SKM-1 (cell line): ENCODE results near the gene KBTBD4.

Source experiments
- DNase-seq: peaks from one replicate; lab custom pipeline; 2025; ENCODE audit not compliant: unreplicated experiment; lab: John Stamatoyannopoulos, UW

Gene KBTBD4

DNA sequence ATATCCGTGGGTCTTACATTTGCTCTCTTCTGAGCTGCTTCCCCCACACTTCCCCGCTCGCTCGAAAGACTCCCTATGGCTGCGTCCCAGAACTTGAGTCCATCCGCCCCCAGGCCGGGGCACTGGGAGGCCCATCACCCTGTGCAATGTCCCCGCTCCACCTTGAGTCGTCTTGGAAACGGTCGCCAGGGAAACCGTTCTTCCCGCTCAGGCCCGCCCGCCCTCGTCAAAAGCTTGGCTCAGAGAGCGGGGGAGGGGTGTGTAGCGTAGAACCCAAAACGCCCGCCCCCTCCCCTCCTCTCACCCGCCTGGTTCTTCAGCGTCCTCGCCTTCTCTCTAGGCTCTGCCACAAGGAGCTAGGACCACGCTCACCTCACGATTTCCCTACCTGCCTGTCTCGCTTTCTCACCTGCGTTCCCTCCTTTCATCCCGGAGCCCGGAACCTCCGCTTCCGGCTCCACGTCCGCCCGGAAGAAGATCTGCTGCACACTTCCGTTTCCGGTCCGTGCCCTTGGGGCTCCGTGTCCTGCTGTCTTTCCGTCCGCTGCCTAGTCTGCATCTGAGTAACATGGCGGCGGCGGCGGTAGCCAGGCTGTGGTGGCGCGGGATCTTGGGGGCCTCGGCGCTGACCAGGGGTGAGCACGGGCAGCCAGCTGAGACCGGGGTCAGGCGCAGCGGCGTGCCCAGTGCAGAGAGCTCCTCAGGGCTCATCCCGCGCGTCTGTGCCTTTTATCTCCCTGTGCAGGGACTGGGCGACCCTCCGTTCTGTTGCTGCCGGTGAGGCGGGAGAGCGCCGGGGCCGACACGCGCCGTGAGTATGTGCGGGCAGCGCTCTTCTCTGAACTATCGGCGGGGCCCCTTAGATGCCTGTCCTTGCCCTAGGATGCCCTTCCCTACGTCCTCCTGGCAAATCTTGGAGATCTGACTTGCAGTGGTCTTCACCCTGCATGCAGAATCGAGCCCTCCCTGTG is at the start of gene KBTBD4, which contains the start of gene NDUFS3:
KBTBD4 (minus strand) TSS at position 447 of the 971 bp plus-strand sequence; CDS start at position 428, 19 bp downstream.
NDUFS3 (plus strand) TSS at position 551 of the 971 bp plus-strand sequence; CDS start at position 569, 18 bp downstream.
- DNase-seq = peak; percentile 82

DNA sequence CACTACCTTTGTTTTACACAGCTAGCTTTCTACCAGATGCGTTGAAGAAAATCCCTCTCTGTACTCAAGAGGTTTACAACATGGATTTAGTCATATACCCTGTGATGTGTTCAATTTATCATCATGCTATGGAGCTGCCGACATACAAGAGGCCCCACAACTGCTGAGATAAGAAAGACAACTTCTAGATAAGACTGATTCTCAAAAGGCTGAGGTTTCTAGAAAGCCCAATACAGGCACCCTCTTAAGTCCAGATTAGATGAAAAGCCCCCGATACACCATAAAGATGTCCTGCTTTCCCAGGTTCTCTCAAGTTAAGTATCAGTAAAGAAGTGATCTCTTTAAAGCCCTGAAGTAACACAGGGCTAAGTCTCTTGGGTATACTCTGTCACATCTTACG is 49.3 kb upstream of the KBTBD4 start:
- DNase-seq = no peak

DNA sequence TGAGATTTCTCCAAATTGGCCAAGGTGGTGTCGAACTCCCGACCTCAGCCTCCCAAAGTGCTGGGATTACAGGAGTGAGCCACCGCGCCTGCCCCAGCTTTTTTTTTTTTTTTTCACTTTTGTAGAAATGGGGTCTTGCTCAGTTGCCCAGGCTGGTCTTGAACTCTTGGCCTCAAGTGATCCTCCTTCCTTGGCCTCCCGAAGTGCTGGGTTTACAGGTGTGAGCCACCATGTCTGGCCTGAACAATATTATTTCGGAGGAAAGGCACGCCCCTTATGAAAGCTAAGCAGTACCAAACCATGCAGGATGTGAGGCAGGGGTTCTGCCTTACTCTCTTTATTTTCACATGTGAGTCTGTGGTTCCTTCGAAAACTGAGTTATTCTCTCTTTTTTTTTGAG is 47.5 kb upstream of the KBTBD4 start:
- no peak for DNase-seq

DNA sequence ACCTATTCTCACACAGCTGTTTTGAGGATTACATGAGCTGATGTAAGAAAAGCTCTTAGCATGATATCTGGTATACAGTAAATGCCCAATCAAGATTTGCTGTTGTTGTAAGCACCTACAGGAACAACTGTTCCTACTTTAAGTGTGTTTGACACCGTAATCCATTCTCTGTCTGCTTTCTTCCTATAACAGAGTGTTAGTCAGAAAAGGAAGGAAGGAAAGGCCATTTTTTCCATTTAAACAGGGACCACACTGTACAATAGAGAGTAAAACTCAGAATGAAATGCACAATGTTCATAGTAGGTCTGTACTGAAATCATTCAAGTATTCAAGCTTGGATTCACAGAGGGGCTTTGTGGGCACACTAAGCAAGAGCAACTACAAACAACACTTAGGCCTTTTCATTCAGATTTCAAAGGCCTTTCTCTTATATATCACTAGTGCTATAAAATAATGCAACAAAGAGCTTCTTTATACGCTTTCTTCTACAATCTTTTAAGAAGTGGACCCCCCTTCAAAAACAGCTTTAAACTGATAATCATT is 42.1 kb upstream of the KBTBD4 start:
- DNase-seq = no peak

DNA sequence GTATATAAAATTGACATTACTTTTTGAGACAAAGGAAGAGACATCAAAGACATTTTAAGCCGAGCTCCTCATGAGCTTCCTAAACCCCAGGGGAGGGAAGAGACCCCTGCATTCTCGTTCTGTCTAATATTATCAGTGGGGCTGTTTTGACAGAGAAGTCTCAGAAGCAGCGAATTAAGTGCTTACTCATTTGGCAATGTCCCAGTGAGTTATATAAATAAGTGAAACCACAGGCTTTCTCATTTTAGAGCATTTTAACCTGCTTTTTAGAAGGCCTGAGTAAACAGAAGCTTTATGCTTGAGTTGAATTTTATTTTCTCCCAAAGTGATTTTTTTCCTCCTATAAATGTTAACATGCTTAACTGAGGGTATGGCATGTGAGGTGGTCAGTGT is 38.6 kb upstream of the KBTBD4 start:
- DNase-seq = no peak

DNA sequence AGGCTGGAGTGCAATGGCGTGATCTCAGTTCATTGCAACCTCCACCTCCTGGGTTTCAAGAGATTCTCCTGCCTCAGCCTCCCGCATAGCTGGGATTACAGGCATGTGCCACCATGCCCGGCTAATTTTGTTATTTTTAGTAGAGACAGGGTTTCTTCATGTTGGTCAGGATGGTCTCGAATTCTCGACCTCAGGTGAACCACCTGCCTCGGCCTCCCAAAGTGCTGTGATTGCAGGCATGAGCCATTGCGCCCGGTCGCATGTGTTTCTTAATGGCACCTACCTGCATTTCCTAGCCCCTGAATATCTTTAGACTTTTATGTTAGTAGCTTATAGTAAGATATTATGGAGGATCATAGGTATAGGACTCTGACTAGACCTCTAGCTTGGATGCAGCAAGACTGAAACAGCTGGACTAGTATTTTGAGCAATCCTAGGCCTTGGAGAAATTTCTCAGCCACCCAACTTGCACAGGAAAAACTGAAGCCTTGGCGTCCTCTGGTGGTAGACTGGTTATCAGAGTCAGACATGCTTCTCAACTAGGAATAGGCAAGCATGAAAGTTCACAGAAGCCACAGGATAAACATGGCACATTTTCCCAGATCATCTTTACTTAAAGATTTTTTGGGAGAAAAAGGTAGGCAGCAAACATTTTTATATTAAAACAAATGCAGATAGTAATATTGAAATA is 38.1 kb upstream of the KBTBD4 start:
- DNase-seq = no peak

DNA sequence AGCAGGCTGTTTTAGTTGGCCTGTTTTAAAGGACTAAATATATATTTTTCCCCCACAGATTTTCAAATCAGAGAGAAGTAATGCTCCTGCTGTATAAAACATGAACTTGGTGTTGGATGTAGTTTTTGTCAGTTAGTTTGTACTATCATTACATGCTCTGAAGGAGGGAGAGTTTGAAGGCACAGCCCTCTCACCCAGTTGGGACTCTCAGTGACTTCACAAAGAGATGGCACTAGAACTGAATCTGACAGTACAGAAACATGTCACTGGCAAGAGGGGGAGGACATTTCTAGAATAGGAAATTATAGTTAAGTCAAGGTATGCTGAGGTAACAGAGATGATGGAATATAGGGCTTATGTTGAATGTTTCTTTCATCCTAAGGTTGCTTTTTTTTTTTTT is 36.5 kb upstream of the KBTBD4 start:
- no peak for DNase-seq

DNA sequence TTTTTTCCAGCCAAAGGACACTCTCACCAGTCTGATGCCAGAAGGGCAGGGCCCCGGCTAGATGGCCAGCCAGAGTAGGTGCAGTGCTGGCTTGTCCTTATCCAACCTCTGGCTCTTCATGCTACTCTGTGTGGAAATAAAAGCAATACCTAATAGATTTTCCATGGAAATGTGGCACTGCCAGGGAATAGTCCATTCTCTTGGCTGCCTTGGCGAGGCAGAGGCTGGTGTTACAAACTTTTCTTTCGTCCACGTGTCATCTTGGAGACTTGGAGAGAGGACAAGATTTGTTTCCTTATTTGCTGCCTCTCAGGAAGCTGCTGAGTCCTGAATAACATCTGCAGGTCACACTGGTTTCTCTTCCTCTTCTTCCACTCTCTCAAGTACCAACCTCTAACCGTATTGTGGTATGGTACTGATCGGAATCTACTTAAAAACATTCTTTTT is 32.6 kb upstream of the KBTBD4 start:
- peak; percentile 62 for DNase-seq

DNA sequence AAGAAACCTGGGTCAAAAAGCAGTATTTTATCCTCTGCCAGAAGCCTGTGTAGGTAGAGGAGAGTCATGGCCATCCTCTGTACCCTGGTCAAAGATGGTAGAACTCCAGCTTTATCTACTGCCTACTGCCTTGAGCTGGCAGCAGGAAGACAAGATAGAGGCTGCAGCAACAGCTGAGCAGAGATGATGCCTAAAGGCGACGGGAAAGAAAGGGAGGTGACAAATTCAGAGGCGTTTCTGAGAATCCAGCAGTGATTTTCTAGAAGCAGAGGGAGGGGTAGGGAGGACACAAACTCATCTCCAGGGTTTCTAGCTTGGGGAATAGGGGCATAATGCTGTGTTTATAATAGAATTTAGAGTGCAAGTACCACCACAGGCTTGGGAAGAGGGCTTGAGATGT is 30.9 kb upstream of the KBTBD4 start:
- DNase-seq = no peak

DNA sequence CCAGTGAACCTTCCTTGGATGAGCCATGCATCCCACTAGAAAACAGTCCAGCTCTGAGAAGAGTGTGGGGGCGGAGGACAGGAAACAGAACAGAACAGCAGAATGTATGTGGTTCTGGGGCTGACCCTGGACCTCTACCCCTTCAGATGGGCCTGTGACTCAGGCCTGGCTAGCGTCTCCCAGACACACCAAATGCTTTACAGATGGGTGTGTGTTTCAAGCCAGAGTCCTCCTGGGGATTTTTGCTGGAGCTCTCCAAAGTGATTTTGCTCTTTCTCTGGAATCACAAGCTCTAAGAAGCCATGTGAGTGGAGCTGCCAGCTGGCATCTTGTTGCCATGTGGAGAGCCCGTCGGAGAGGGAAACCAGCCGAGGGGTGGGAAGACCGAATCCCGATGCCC is 28.6 kb upstream of the KBTBD4 start:
- no peak for DNase-seq

DNA sequence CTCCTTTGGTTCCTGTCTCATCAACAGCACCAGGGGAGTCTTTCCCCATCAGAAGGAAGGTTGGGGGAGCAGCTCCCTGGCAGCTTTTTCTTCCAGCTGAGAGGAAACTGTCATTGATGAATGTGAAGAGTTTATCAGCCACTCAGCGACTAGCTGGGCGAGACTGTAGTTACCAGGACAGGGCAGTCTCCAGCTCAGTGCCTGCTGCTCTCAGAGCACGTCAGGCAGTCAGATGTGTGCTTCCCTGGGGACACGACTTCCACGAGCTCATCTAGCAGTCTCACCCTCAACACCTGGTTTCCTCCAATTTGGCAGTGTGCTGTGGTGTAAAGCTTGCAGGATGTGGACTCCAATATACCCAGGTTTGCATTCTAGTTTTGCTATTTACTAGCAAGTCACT is 28.0 kb upstream of the KBTBD4 start:
- DNase-seq = no peak

DNA sequence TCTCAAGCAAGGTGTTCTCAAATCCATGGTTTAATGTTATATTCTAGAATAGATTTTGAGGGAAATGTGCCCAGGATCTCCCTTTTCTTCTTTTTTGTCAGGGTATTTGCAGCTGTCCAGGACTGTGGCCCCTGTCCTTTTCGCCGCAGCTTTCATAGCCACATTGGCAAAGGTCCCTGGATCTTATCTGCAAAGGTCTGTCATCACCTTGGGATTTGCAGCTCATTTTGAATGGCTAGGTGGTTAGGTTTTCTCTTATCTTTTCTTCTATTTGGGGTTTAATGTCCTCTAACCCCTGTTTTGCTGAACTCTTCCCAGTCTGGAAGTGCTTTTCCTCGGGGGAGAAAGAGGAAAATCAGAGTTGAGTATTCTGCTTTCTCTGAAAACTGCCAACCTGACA is 27.2 kb upstream of the KBTBD4 start:
- no peak for DNase-seq

DNA sequence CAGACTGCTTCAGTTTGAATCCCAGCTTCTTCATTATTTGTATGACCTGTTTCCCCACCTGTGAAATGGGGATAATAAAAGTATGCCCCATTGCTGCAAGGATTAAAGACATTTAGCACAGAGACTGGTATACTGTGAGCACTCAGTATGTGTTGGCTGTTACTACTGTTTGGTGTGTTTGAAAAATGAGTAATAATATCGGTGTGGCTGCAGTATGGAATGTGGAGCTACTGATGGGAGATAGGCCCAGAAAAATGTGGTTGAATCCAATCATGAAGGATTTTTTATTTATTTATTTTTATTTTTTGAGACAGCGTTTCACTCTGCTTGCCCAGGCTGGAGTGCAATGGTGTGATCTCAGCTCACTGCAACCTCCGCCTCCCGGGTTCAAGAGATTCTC is 24.5 kb upstream of the KBTBD4 start:
- DNase-seq = no peak

DNA sequence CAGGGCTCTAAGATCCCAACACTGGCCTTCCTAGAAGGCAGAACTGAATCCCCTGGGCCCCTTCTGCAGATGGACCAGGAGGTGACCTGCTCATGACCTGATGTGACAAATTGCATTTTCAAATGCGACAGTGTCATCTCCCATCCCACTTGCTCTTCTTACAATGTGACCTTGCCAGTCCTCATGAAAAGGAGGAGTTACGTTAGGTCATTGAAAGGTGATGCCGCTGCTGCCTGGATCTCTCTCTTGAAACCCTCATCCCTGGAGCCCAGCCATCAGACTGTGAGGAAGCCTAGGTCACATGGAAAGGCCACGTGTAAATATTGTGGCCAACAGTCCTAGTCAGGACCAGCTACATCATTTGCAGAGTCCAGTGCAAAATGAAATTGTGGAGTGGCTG is 21.1 kb upstream of the KBTBD4 start:
- DNase-seq = no peak

DNA sequence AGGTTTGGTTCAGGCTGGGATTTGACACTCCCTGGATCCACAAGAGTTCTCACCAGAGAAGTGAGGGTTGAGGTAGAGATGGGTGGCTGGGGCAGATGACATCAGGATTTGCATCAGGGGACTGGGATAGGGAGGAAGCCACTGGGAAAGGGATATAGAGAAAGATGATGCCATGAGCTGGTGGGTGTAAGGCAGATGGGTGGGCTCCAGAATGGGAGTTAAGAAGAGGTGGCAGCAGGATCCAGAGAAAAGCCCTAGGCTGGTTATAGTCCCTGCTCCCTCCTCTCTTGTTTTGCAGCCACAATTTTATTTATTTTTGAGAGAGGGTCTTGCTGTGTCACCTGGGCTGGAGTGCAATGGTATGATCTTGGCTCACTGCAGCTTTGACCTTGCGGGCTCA is 17.2 kb upstream of the KBTBD4 start:
- no peak for DNase-seq

DNA sequence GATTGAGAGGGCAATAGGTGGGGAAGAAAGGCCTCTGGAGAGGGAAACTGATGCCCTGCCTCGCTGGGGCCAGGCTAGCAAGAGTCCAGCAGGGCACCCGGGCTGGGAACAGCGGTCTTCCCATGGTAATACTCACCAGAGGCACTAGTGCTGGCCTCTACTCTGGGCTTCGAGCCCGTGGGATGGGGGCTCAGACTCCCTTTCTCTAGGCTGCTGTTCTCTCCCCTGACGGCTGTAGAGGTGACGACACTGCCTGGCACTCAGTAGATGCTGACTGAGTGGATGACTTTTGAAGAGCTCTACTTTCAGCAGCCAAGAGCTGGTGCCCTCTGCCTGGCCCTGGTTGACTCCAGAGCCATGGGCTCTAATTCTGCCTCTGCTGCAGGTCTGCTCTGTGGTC is 16.3 kb upstream of the KBTBD4 start:
- no peak for DNase-seq

DNA sequence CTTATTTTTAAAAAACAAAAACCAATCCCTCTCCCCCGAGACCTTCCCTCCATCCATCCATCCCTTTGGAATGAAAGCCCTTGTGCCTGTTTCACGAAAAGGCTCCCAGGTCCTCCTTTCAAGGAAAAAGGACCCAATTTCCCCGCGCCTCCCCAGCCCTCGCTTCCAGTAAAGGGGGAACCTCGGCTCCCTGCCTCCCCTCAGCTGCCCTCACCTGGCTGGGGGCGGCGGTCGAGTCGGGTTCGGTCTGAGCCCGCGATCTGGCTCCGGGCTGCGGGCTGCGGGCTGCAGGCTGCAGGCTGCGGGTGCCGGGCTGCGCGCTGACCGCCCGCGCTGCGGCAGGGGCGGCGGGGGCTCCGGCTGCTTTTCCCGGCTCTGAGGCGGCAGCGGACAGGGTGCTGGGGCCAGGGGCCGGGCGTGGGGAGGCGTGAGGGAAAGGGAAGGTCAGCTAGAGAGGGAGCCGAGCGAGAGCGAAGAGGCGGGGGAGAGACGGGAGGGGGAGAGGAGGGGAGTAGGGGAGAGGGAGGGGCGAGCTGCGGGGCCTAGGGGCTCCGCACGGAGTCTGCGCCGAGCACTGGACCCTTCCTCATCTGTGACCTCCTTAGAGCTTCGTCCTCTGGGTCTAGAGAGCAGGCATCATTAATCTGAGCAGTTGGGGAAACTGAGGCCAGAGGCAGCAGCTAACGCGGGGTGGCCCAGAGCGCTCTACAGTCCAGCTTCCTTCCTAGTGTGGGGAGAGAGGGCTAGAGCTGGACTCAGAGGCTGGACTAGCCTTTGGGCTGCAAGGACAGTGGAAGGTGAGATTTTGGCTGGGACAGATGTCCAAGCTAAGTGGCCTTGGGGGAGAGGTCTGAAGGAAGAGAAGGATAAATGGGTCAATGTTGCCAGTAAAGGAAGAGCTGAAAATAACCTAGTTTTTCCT is 15.4 kb upstream of the KBTBD4 start, which contains the start of gene C1QTNF4:
C1QTNF4 (minus strand) TSS at position 478 of the 922 bp plus-strand sequence. CDS start 3,601 bp downstream, outside the sequence.
- DNase-seq = no peak

DNA sequence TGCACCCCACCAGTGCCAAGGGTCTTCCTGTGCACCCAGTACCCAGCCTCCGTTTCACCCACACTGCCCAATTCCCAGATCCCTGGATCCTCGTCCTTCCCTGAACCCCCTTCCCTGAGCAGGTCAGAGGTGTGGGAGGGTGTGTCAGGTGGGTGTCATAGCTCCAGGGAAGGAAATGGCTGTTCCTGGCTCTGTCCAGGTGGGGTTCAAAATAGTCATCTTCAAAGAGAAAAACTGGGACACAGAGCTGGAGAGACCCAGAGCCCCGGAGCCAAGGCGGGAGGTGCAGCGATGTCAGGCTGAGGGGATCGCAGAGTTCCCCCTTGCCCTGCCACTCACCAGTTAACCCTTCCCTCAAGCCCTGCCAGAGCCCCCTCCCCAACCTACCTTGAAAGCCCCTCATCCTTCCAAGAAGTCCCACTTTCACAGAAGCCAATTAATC is 14.7 kb upstream of the KBTBD4 start:
- DNase-seq = no peak

DNA sequence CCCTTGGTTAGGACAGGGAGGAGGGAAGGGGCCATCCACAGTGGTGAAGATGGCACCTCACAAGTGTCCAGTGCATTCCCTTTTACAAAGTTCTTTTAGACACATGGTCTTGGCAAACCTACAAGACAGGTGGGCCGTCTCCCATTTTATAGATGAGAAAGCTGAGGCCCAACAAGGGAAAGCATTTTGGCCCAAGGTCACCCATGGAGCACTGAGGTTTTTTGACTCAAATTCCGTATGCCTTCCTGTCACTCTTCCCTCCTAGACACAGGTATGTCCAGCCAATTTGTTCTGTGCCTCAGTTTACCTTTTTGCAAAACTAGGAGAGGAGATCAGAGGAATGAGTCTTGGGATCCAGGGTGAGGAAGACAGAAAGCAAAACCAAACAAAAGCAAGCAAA is 14.2 kb upstream of the KBTBD4 start:
- no peak for DNase-seq

DNA sequence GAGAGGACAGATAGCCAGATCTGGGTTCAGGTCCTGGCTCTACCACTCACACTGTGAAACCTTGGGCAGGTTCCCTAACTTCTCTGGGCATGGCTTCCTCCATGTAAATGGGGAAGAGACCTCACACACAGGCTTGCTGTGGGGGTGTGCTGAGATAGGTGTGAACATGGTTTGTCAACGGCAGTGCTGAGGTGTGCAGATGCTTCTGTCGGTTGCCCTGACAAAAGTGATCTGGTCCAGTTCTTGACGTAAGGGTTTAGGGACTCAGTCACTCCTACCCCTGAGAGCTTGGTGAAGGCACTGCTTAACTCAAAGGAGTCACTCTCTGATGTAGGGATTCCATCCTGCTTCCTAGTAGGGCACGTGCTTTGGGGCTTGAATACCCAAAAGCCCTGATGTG is 13.5 kb upstream of the KBTBD4 start:
- no peak for DNase-seq
